Erythroblast (primary cell): ENCODE measurements around the gene ZNF827.

Experiments used
- GATA1 ChIP-seq: IDR thresholded peaks from 2 replicates; pipeline ENCODE4 v1.6.1; 2011; ENCODE audit warnings: low read depth, mild to moderate bottlenecking, control low read depth, low read length, moderate library complexity
- POLR2A ChIP-seq: IDR thresholded peaks from 2 replicates; pipeline ENCODE4 v1.6.1; 2011; ENCODE audit warnings: mild to moderate bottlenecking, low read length

DNA sequence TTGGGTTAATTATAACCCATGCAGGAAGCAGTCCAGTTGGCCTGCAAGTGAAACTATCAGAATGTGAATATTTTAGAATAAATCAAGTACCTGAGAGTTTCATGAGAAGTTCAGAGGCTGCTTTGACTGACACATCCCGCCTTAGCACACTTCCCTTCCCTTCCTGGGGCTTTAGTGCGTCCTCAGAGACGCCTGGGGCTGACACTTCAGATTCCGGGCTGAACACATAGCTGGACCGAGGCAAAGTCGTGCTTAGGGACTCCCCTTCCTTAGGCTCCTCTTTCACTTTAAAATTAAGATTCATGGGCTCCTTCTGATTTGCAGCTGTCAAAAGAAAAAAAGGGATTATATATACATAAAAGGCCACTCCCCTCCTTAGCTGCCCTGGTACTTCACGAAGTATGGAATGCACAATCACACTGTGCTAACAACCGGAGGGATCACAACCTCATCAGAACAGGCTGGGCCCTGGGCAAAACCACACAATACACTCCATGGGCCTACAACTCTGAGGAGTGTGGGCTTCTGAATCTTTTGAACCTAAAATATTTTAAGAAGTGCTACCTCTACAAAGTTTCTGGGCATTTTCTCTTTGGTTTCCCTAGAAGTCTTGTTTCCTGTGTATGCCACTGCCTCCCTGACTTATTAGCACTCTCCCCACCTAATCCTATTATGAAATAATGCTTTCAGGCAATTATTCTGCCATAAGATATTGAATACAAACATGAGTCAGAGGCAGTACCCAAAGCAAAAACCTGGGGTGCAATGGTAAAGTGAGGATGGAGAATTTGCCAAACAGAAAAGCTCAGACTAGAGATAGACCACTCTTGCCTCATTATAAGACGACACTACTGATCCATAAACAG is 68.2 kb downstream of the ZNF827 start:
- TF ChIP-seq POLR2A = no peak
- no peak for TF ChIP-seq GATA1
